ENCODE data around the gene CPEB1. TPM values are rescaled to one million over a fixed set of nuclear protein-coding genes. Genes with fewer than 3 reads are reported as not detected.

The CPEB1 gene
- total RNA-seq, 1 donor from 2014 or later = 15.4 TPM

GRCh38 chr15:82602195-82602594, 45.0 kb downstream of the CPEB1 start:
- Histone ChIP-seq H3K4me3 (ENCODE audit: insufficient read depth, low read depth, low read length) (no peak overlapping the region), H3K9ac (ENCODE audit: low read length) (no peak overlapping the region), H3K27ac (ENCODE audit: low read depth, low read length) (no peak overlapping the region), H3K4me2 (ENCODE audit: low read length) (no peak overlapping the region), H3K4me1 (ENCODE audit: insufficient read depth, low read length) (no peaks in the 10 kb centered on the region), H3K9me3 (ENCODE audit: insufficient read depth, low read depth, low read length) (no peaks in the 10 kb centered on the region), H3K36me3 (ENCODE audit: insufficient read depth, low read length) (no peaks in the 10 kb centered on the region), H3K79me2 (ENCODE audit: insufficient read depth, low read length) (no peaks in the 10 kb centered on the region), H4K20me1 (ENCODE audit: insufficient read depth, low read length) (no peaks in the 10 kb centered on the region), H3K27me3 (ENCODE audit: insufficient read depth, low read length) (no peaks in the 10 kb centered on the region), H2AFZ (ENCODE audit: low read depth, low read length) (no peak overlapping the region)
- no peak for TF ChIP-seq CTCF (IDR thresholded peaks at IDR 0.05; ENCODE audit: insufficient read depth, low read depth, low read length)
- no peak for TF ChIP-seq EZH2 (IDR thresholded peaks at IDR 0.05; ENCODE audit: insufficient read depth, low read length)
- H3K4me3 Mint-ChIP-seq (ENCODE audit: unreplicated experiment) = no peak overlapping the region
- FAIRE-seq (no peak), DNase-seq (ENCODE audit: low read depth) (no peak)
- no peaks in the 10 kb centered on the region for H3K4me1 Mint-ChIP-seq (ENCODE audit: low read depth, unreplicated experiment)
- no peaks in the 10 kb centered on the region for H3K27me3 Mint-ChIP-seq (ENCODE audit: low read depth, unreplicated experiment)
- H3K36me3 Mint-ChIP-seq (ENCODE audit: low read depth, unreplicated experiment) = no peaks in the 10 kb centered on the region
- H3K9me3 Mint-ChIP-seq (ENCODE audit: unreplicated experiment) = no peaks in the 10 kb centered on the region
- H3K27ac Mint-ChIP-seq (ENCODE audit: unreplicated experiment) = no peak overlapping the region

- no peaks in the 10 kb centered on the region for H3K4me1 ChIP-seq (ENCODE audit: insufficient read depth, low read length)
These were observed 47.3 kb downstream of the CPEB1 start for GRCh38 chr15:82599862-82600261.

More at GRCh38 chr15:82599862-82600261, 47.3 kb downstream of the CPEB1 start:
- no peaks in the 10 kb centered on the region for H3K27me3 ChIP-seq (ENCODE audit: insufficient read depth, low read length)
- Mint-ChIP-seq H3K36me3 (ENCODE audit: low read depth, unreplicated experiment) (no peaks in the 10 kb centered on the region), H3K9me3 (ENCODE audit: unreplicated experiment) (no peaks in the 10 kb centered on the region), H3K27me3 (ENCODE audit: low read depth, unreplicated experiment) (no peaks in the 10 kb centered on the region), H3K4me3 (ENCODE audit: unreplicated experiment) (no peak overlapping the region), H3K27ac (ENCODE audit: unreplicated experiment) (no peak overlapping the region), H3K4me1 (ENCODE audit: low read depth, unreplicated experiment) (no peaks in the 10 kb centered on the region)
- H3K27ac ChIP-seq (ENCODE audit: low read depth, low read length) = no peak overlapping the region
- H3K9me3 ChIP-seq (ENCODE audit: insufficient read depth, low read depth, low read length) = no peaks in the 10 kb centered on the region
- FAIRE-seq (no peak), DNase-seq (ENCODE audit: low read depth) (no peak)
- TF ChIP-seq EZH2 (IDR thresholded peaks at IDR 0.05; ENCODE audit: insufficient read depth, low read length) (no peak), CTCF (IDR thresholded peaks at IDR 0.05; ENCODE audit: insufficient read depth, low read depth, low read length) (no peak)
- no peak overlapping the region for H3K4me3 ChIP-seq (ENCODE audit: insufficient read depth, low read depth, low read length)
- no peaks in the 10 kb centered on the region for H3K79me2 ChIP-seq (ENCODE audit: insufficient read depth, low read length)
- no peak overlapping the region for H3K9ac ChIP-seq (ENCODE audit: low read length)
- no peak overlapping the region for H3K4me2 ChIP-seq (ENCODE audit: low read length)
- no peaks in the 10 kb centered on the region for H4K20me1 ChIP-seq (ENCODE audit: insufficient read depth, low read length)
- H2AFZ ChIP-seq (ENCODE audit: low read depth, low read length) = no peak overlapping the region
- no peaks in the 10 kb centered on the region for H3K36me3 ChIP-seq (ENCODE audit: insufficient read depth, low read length)
